PC-9 (cell line): ENCODE data around the gene SYDE1.

Experiments used
- EZH2 ChIP-seq: fragments of 200-600 bp; sonication (generic); IDR thresholded peaks from 2 replicates; pipeline ENCODE4 v1.8.0; 2017; ENCODE audit warnings: antibody characterized with exemption, low read depth
- TF ChIP-seq, protein P1 (sequence below): fragments of 200-600 bp; sonication (generic); conservative IDR thresholded peaks from 2 replicates; pipeline ENCODE4 v1.6.1; 2017; ENCODE audit warnings: mixed run types, antibody characterized with exemption, mild to moderate bottlenecking, moderate library complexity

DNA sequence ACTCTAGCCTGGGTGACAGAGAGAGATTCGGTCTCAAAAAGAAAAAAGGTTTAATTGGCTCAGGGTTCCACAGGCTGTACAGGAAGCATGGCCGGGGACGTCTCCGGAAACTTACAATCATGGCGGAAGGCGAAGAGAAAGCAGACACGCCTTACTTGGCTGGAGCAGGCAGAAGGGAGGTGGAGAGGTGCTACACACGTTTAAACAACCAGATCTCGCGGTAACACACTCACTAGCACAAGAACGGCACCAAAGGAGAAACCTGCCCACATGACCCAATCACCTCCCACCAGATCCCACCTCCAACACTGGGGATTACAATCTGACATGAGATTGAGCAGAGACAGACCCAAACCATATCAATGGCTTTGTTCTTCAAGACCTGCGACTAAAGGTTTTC, 45.2 kb upstream of the SYDE1 start:
- TF ChIP-seq, protein P1, sequence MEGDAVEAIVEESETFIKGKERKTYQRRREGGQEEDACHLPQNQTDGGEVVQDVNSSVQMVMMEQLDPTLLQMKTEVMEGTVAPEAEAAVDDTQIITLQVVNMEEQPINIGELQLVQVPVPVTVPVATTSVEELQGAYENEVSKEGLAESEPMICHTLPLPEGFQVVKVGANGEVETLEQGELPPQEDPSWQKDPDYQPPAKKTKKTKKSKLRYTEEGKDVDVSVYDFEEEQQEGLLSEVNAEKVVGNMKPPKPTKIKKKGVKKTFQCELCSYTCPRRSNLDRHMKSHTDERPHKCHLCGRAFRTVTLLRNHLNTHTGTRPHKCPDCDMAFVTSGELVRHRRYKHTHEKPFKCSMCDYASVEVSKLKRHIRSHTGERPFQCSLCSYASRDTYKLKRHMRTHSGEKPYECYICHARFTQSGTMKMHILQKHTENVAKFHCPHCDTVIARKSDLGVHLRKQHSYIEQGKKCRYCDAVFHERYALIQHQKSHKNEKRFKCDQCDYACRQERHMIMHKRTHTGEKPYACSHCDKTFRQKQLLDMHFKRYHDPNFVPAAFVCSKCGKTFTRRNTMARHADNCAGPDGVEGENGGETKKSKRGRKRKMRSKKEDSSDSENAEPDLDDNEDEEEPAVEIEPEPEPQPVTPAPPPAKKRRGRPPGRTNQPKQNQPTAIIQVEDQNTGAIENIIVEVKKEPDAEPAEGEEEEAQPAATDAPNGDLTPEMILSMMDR: no peak
- no peak for TF ChIP-seq EZH2
